Cardiac atrium fibroblast (primary cell): Measurements from ENCODE around the gene PDRG1. TPM values are rescaled to one million over a fixed set of nuclear protein-coding genes. Genes with fewer than 3 reads are reported as not detected.

Experiments used
- total RNA-seq: library from RNA; depleted of rRNA; stranded (reverse); fragments of >200 nt; gene quantifications from 2 replicates; pipeline ENCODE4 v1.2.3, GENCODE V29; 2015

Gene PDRG1
- total RNA-seq, result 8.4 and 11.0 TPM in 2 replicates

GRCh38 chr20:31951530-31952453 is at the start of gene PDRG1:
PDRG1 (minus strand) TSS chr20:31952046; CDS start chr20:31951961, 85 bp downstream.

GRCh38 chr20:31967830-31968249 is 16.0 kb upstream of the PDRG1 start, which contains the start of gene XKR7:
XKR7 (plus strand) TSS chr20:31968151; CDS start chr20:31968176, 25 bp downstream.

Other genes starting within 250 kb of the PDRG1 start
- gene BCL2L1, start 229.2 kb downstream of the PDRG1 start, total RNA-seq, result 127 and 128 TPM in 2 replicates
- 20.9 and 26.4 TPM in 2 replicates for gene TPX2, start 212.8 kb downstream of the PDRG1 start, total RNA-seq
- under 0.01 TPM in 1 of 2 replicates, not detected in the other for gene MYLK2, start 132.7 kb downstream of the PDRG1 start, total RNA-seq
- 1.5 TPM in 1 of 2 replicates, not detected in the other for gene FOXS1, start 106.4 kb downstream of the PDRG1 start, total RNA-seq
- gene DUSP15, start 81.5 kb downstream of the PDRG1 start, total RNA-seq, result 0.49 TPM in 1 of 2 replicates, not detected in the other
- 0.18 TPM in 1 of 2 replicates, not detected in the other for gene TTLL9, start 81.4 kb downstream of the PDRG1 start, total RNA-seq
- gene XKR7, start 16.1 kb upstream of the PDRG1 start, total RNA-seq, result not detected in 2 replicates
- 0.65 and 1.8 TPM in 2 replicates for gene CCM2L, start 58.4 kb upstream of the PDRG1 start, total RNA-seq
- not detected in 2 replicates for gene HCK, start 100.2 kb upstream of the PDRG1 start, total RNA-seq
- gene TM9SF4, start 157.7 kb upstream of the PDRG1 start, total RNA-seq, result 40.8 and 42.9 TPM in 2 replicates